OCI-M2 (cell line): Measurements from ENCODE around the gene ELMOD1.

Source experiments
- DNase-seq: peaks from one replicate; lab custom pipeline; 2025; ENCODE audit not compliant: unreplicated experiment; lab: John Stamatoyannopoulos, UW

Gene ELMOD1

DNA sequence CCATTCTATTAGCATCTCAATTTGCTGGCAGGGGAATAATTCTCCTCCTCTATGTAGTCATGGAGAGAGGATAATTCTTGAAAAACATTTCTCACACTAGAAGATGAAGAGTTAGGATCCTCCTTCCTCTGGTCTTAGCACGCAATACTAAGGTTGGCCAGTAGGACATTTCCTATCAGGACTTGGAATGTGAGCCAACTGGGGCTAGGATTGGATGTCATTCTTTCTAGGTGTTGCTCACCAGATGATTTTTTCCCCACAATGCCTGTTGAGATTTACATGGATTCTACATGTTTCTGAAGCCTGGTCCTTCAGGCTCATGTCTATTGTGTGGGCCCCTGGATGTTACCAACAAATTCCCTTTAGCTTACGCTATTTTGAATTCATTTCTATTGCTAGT, 92.9 kb downstream of the ELMOD1 start:
- DNase-seq: no peak

DNA sequence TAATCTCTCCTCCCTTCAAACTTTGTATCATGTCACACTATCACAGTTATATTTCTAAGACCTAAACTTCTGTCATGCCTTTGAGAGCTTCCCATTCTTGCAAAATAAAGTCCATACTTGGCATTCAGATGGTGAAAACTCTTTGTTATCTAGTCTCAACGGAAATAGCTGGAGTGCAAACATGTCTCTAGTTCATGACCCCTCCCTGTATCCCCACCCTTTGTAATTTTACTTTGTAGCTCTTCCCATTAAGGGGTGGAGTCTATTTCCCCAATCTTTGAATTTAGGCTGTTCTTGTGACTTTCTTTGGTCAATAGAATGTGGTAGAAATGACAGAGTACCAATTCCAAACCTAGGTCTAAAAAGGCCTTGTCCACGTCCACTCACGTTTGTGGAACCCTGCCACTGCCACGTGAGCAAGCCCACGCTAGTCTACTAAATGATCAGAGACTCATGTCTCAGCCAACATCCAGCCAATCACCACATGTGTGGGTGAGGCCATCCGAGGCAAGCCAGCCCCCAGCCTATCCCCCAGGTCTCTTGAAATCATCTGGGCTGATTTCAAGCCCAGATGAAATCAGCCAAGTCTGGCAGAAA, 97.5 kb downstream of the ELMOD1 start:
- no peak for DNase-seq

- no peak for DNase-seq
Measured at GRCh38 chr11:107689317-107690202, 98.6 kb downstream of the ELMOD1 start.

DNA sequence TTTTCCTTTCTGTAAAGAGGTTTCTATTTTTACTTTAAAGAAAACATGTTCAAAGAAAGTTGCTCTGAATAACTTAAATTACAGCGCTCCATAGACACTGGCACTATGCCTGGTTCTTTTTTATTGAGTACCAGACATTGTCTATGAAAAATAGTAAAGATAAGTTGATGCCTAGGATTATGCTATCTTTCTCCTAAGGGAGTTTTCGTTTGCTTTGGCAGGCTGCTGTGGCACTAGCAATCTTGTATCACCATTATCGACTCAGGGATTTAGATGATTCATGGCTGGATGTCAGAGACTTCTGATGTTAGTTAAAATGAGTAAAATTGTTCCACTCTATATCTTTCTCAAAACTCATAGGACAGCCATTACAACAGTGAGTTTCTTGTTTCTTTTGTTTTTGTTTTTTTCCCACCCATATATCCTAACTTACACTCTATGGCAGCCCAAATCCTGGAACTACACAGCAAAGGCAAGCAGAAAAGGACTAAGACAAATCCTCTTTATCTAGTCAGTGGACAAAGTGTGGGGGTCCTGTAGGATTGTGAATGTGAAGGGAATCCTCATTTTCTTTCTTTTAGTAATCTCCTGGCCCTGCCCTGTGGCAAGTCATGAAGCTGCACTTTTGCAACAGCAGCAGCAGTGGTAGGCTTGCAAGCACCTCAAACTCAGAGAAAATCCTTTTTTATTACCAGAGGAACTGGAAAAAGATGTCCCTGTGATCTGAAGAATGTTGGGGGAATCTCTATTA, 100.2 kb downstream of the ELMOD1 start:
- no peak for DNase-seq

DNA sequence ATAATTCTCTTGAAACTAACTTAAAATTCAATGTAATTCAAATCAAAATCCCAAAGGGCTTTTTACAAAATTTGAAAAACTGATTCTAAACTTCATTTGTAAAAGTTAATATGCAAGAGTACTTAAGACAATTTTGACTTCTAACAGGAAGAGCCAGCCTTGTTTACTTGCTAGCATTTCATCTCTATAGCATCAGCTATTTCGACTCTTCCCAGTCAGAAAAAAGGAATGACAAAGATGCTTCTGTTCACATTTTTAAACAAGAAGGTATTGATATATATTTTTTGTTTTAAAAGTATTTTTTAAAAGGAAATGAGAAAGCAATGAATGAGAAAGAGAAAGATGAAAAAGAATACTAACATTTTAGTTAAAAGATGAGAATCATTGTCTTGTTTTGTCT, 104.5 kb downstream of the ELMOD1 start:
- DNase-seq: no peak

- no peak for DNase-seq
Measured at GRCh38 chr11:107696140-107696539, 105.2 kb downstream of the ELMOD1 start.

- DNase-seq: no peak
Measured at GRCh38 chr11:107697291-107697690, 106.3 kb downstream of the ELMOD1 start.

DNA sequence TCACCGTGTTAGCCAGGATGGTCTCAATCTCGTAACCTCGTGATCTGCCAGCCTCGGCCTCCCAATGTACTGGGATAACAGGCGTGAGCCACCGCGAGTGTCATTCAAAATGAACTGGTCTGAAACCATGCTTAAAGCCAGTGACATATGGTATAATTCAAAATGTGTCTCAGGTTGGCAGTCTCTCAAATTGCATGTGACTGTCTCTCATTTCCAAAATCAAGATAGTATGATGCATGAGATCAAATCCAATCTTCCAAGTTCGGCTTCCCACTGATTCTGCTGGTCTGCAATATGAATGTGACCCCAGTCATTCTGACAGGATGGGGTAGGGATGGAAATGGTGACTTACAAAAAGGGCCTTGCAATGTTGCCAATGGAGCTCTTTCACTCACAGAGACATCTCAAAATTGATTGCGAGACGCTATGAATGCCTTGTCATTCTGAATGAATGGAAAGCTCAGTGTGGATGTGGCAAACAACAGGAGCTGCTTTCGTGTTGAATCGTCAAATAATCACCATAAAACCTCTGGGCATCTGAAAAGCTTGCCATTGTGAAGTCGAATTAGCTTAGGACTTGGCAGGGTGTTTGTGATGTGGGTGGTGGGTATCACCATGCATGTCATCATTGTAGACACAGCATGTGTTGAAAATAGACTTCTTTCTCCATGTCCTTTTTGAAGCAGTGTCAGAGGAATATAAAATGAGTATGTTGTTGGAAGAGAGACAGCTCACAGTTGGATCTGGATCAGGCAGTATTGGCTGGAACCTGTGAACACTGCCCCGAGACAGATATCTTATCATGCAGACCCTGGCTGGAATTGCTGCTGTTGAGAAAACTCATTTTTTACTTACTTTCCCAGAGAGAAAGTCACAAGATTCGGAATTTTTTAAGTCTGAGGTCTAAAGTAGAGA, 108.7 kb downstream of the ELMOD1 start:
- DNase-seq: no peak

GRCh38 chr11:107702109-107702660, 111.2 kb downstream of the ELMOD1 start:
- DNase-seq: no peak

- DNase-seq: no peak
Measured at GRCh38 chr11:107702723-107703122, 111.8 kb downstream of the ELMOD1 start.

DNA sequence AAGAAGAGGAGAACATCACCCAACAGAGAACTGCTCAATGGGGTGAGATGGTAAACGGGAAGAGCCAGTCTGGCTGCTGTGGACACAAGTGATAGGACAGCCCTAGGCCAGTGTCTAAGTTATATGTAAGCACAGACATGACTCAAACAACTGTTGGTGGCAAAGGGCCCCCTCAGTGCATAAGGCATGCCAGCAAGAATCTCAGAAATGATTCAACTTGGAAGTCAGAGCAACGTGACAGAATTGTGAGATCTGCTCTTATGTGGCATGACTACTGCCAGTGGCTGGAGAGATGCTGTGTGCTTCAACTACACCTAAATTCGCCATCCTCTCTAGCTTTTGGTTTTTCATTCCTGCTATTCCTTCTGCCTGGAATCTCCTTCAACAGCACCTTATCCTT, 113.5 kb downstream of the ELMOD1 start:
- no peak for DNase-seq

DNA sequence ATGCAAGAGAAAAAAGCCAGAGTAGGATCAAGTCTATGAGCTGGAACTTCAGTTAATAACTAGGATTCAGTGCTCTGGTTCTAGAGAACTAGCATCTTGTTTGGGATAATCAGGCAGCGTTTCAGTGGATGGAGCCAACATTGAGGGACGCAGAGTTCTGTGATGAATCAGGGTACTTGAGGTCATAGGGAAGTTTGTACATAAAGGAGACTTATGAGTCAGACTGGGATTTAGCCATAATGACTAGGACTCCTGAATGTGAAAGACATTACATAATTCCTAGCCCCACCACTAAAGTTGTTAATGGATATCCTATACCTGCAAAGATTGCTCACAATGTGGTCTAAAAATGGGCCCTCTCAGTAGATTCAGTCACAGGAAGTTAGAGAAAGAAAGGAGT, 114.1 kb downstream of the ELMOD1 start:
- no peak for DNase-seq

DNA sequence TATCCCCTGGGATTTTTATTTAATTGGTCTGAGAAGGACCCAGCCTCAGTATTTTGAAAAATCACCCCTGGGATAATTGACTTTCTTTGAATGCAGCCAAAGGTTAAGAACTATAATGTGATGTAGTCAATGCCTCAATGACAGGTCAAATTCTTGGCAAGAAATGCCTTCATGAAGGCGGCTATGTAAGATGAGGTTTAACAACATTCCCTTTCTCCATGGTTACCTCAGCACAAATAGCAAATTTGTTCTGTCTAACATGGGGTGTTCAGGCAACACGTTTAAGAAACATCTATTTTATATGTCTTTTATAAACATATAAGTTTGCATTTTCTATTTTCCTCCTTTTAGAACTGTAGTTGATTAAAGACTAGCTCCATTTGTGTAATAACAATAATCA, 115.6 kb downstream of the ELMOD1 start:
- DNase-seq: no peak

GRCh38 chr11:107707215-107707671, 116.3 kb downstream of the ELMOD1 start:
- no peak for DNase-seq

GRCh38 chr11:107707807-107708206, 116.9 kb downstream of the ELMOD1 start:
- DNase-seq: no peak

DNA sequence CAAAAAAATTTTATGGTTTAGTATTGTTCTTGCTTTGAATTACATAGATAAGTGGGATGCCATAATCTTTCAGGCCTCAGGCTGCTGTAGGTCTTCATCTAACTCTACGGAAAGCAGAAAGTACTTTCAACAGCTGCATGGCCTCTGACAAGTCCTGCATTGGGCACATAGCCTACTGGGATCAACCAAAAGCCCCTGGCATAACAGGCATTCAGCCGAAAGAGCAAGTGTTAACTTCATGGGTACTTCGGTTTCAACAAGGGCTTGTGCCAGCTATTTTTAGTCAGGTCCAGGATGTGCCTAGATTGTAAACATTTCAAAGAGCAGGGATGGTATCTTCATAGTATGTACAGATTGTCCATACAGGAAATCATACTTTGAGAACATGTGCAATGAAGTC, 117.8 kb downstream of the ELMOD1 start:
- DNase-seq: no peak

GRCh38 chr11:107710301-107710700, 119.4 kb downstream of the ELMOD1 start:
- DNase-seq: no peak

GRCh38 chr11:107711861-107712755, 121.2 kb downstream of the ELMOD1 start, which contains the start of gene SLN:
SLN (minus strand) TSS chr11:107712056.
- DNase-seq: no peak

DNA sequence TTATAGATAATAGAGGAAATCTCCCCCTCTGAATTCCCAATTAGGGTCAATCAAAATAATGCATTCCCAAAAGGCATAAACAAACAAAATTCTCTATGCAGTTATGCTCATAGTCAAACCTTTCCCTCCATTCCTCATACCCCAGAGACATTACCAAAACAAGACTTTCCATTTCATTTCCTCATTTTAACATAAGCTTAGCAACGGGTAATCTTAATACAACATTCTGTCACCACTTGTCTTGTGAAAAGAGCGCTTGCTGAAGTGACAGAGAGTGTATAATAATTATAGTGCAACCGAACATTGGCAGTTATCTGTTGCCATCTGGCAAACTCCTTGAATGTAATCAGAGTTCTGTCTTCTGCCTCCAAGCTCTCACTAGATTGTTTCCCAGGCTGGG, 122.1 kb downstream of the ELMOD1 start:
- DNase-seq: no peak
